ENCODE measurements around the gene TM9SF4. TPM values are rescaled to one million over a fixed set of nuclear protein-coding genes. Genes with fewer than 3 reads are reported as not detected.

Gene TM9SF4
- polyA plus RNA-seq, 1 donor (not counting 4 experiments of a cell fraction or from before 2014, with no cell fraction given) = 49.4 TPM

- Histone ChIP-seq H3K4me1 (ENCODE audit: control insufficient read depth, extremely low read depth, insufficient read depth, low read length) (no peaks in the 10 kb centered on the region), H3K79me2 (ENCODE audit: control insufficient read depth, insufficient read depth, low read length) (no peaks in the 10 kb centered on the region), H3K9me3 (ENCODE audit: control insufficient read depth, low read depth, low read length) (no peaks in the 10 kb centered on the region), H3K9me1 (ENCODE audit: control insufficient read depth, extremely low read depth, insufficient read depth, low read length) (no peaks in the 10 kb centered on the region), H3K27me3 (ENCODE audit: control insufficient read depth, extremely low read depth, insufficient read depth, low read length) (peaks cover 8% of the 10 kb centered on the region), H3K4me2 (ENCODE audit: control insufficient read depth, extremely low read depth, insufficient read depth, low read depth, low read length) (no peak overlapping the region), H3K27ac (ENCODE audit: control insufficient read depth, insufficient read depth, low read length) (no peak overlapping the region), H4K20me1 (ENCODE audit: control insufficient read depth, extremely low read depth, insufficient read depth, low read length) (no peaks in the 10 kb centered on the region), H3K9ac (ENCODE audit: control insufficient read depth, extremely low read depth, insufficient read depth, low read length) (no peak overlapping the region), H3K36me3 (ENCODE audit: control insufficient read depth in 2 of 2, extremely low read depth in 1 of 2, insufficient read depth in 2 of 2, low read length in 2 of 2) (no peaks in the 10 kb centered on the region), H3K4me3 (ENCODE audit: control insufficient read depth in 2 of 3, extremely low read depth in 1 of 3, insufficient read depth in 2 of 3, low read depth in 1 of 3, low read length in 3 of 3) (no peak overlapping the region), H2AFZ (ENCODE audit: control insufficient read depth, low read length) (no peak overlapping the region)
- FAIRE-seq = no peak
- no peak for DNase-seq (ENCODE audit: low read depth, low spot score)
- dilution Hi-C loops (cut with MboI; ENCODE audit: extremely low pct_ligation_motif_present, low sequenced_read_pairs) = no loop called here
- TF ChIP-seq EZH2 (IDR thresholded peaks at IDR 0.05; ENCODE audit: low read length) = no peak
- TF ChIP-seq CTCF (optimal IDR thresholded peaks at IDR 0.05 in 1 of 3, IDR thresholded peaks at IDR 0.05 in 1 of 3, conservative IDR thresholded peaks at IDR 0.05 in 1 of 3; ENCODE audit: extremely low read depth in 1 of 3, insufficient read depth in 2 of 3, low read length in 3 of 3) = no peak
Observed at GRCh38 chr20:32088759-32089158, 20.8 kb upstream of the TM9SF4 start.

- no peak overlapping the region for H3K4me2 ChIP-seq (ENCODE audit: control insufficient read depth, extremely low read depth, insufficient read depth, low read depth, low read length)
- H3K9me3 ChIP-seq (ENCODE audit: control insufficient read depth, low read depth, low read length) = no peaks in the 10 kb centered on the region
- no peaks in the 10 kb centered on the region for H3K79me2 ChIP-seq (ENCODE audit: control insufficient read depth, insufficient read depth, low read length)
- H4K20me1 ChIP-seq (ENCODE audit: control insufficient read depth, extremely low read depth, insufficient read depth, low read length) = no peaks in the 10 kb centered on the region
- H3K27me3 ChIP-seq (ENCODE audit: control insufficient read depth, extremely low read depth, insufficient read depth, low read length) = peaks cover 6% of the 10 kb centered on the region
- TF ChIP-seq EZH2 (IDR thresholded peaks at IDR 0.05; ENCODE audit: low read length) = no peak
- no peak for TF ChIP-seq CTCF (optimal IDR thresholded peaks at IDR 0.05 in 1 of 3, IDR thresholded peaks at IDR 0.05 in 1 of 3, conservative IDR thresholded peaks at IDR 0.05 in 1 of 3; ENCODE audit: extremely low read depth in 1 of 3, insufficient read depth in 2 of 3, low read length in 3 of 3)
- no peak overlapping the region for H2AFZ ChIP-seq (ENCODE audit: control insufficient read depth, low read length)
- no peak overlapping the region for H3K27ac ChIP-seq (ENCODE audit: control insufficient read depth, insufficient read depth, low read length)
- no peaks in the 10 kb centered on the region for H3K9me1 ChIP-seq (ENCODE audit: control insufficient read depth, extremely low read depth, insufficient read depth, low read length)
- FAIRE-seq = no peak
- no peaks in the 10 kb centered on the region for H3K36me3 ChIP-seq (ENCODE audit: control insufficient read depth in 2 of 2, extremely low read depth in 1 of 2, insufficient read depth in 2 of 2, low read length in 2 of 2)
- H3K4me1 ChIP-seq (ENCODE audit: control insufficient read depth, extremely low read depth, insufficient read depth, low read length) = no peaks in the 10 kb centered on the region
- H3K4me3 ChIP-seq (ENCODE audit: control insufficient read depth in 2 of 3, extremely low read depth in 1 of 3, insufficient read depth in 2 of 3, low read depth in 1 of 3, low read length in 3 of 3) = no peak overlapping the region
- dilution Hi-C loops (cut with MboI; ENCODE audit: extremely low pct_ligation_motif_present, low sequenced_read_pairs) = no loop called here
- no peak for DNase-seq (ENCODE audit: low read depth, low spot score)
- no peak overlapping the region for H3K9ac ChIP-seq (ENCODE audit: control insufficient read depth, extremely low read depth, insufficient read depth, low read length)
Observed at GRCh38 chr20:32089637-32090362, 19.7 kb upstream of the TM9SF4 start.

Data from keratinocyte (primary cell).